Glutamatergic neuron (in vitro differentiated cells): ENCODE data around the gene TMEM154. TPM values are rescaled to one million over a fixed set of nuclear protein-coding genes. Genes with fewer than 3 reads are reported as not detected.

Source experiments
- DNase-seq: peaks from one replicate; pipeline ENCODE4 v3.0.0; 2022
- H3K27ac Mint-ChIP-seq: one replicate; pipeline ENCODE4 v1.8.0; 2020; ENCODE audit warnings: mild to moderate bottlenecking, mixed read lengths, inconsistent platforms; ENCODE audit not compliant: unreplicated experiment
- H3K27me3 Mint-ChIP-seq: one replicate; pipeline ENCODE4 v1.8.0; 2020; ENCODE audit warnings: mild to moderate bottlenecking, moderate library complexity, mixed read lengths, inconsistent platforms; ENCODE audit not compliant: unreplicated experiment
- H3K36me3 Mint-ChIP-seq: one replicate; pipeline ENCODE4 v1.8.0; 2020; ENCODE audit warnings: mild to moderate bottlenecking, mixed read lengths, inconsistent platforms; ENCODE audit not compliant: unreplicated experiment
- H3K4me1 Mint-ChIP-seq: one replicate; pipeline ENCODE4 v1.8.0; 2020; ENCODE audit warnings: mild to moderate bottlenecking, low read depth, mixed read lengths, inconsistent platforms; ENCODE audit not compliant: unreplicated experiment
- H3K4me3 Mint-ChIP-seq: one replicate; pipeline ENCODE4 v1.8.0; 2020; ENCODE audit warnings: mild to moderate bottlenecking, mixed read lengths, inconsistent platforms; ENCODE audit not compliant: unreplicated experiment
- H3K9me3 Mint-ChIP-seq: one replicate; pipeline ENCODE4 v1.8.0; 2020; ENCODE audit warnings: mild to moderate bottlenecking, moderate library complexity, mixed read lengths, inconsistent platforms; ENCODE audit not compliant: unreplicated experiment
- CTCF ChIP-seq: fragments of 200-600 bp; sonication (generic); IDR thresholded peaks from one replicate; pipeline ENCODE4 v1.5.0; 2021; ENCODE audit not compliant: partially characterized antibody, unreplicated experiment
- total RNA-seq: library from RNA; stranded (reverse); fragmentation: NEBNext Ultra II Directional; extraction: Animal tissue kit (Norgen Biotek cat#: 25700); gene quantifications from one replicate; pipeline ENCODE4 v1.2.1, GENCODE V29; 2021; ENCODE audit not compliant: unreplicated experiment

The TMEM154 gene
- total RNA-seq, 1 donor from 2014 or later = 0.22 TPM

- peaks cover 5% of the 10 kb centered on the region for H3K9me3 Mint-ChIP-seq
- no peak overlapping the region for H3K4me3 Mint-ChIP-seq
- H3K36me3 Mint-ChIP-seq = no peaks in the 10 kb centered on the region
- H3K27me3 Mint-ChIP-seq = peaks cover 2% of the 10 kb centered on the region
- H3K4me1 Mint-ChIP-seq = peaks cover under 1% of the 10 kb centered on the region
- no peak for DNase-seq
- no peak for TF ChIP-seq CTCF
- no peak overlapping the region for H3K27ac Mint-ChIP-seq
These were observed 4.8 kb upstream of the TMEM154 start for GRCh38 chr4:152684587-152684986.

- TF ChIP-seq CTCF = no peak
- Mint-ChIP-seq H3K36me3 (no peaks in the 10 kb centered on the region), H3K9me3 (peaks cover 5% of the 10 kb centered on the region), H3K27ac (no peak overlapping the region), H3K4me1 (peaks cover 5% of the 10 kb centered on the region), H3K4me3 (no peak overlapping the region), H3K27me3 (peaks cover 2% of the 10 kb centered on the region)
- no peak for DNase-seq
These were observed 4.2 kb upstream of the TMEM154 start for GRCh38 chr4:152684007-152684406.

- Mint-ChIP-seq H3K4me3 (no peak overlapping the region), H3K27me3 (peaks cover 2% of the 10 kb centered on the region), H3K4me1 (peaks cover 5% of the 10 kb centered on the region), H3K9me3 (peaks cover 5% of the 10 kb centered on the region), H3K27ac (no peak overlapping the region), H3K36me3 (no peaks in the 10 kb centered on the region)
- no peak for TF ChIP-seq CTCF
- DNase-seq = no peak
These were observed 2.5 kb upstream of the TMEM154 start for GRCh38 chr4:152682143-152682941.

GRCh38 chr4:152680988-152681603 is 1.3 kb upstream of the TMEM154 start:
- no peak for TF ChIP-seq CTCF
- peaks cover 2% of the 10 kb centered on the region for H3K27me3 Mint-ChIP-seq
- no peaks in the 10 kb centered on the region for H3K36me3 Mint-ChIP-seq
- H3K4me1 Mint-ChIP-seq = peaks cover 5% of the 10 kb centered on the region
- DNase-seq = no peak
- no peak overlapping the region for H3K27ac Mint-ChIP-seq
- no peak overlapping the region for H3K4me3 Mint-ChIP-seq
- H3K9me3 Mint-ChIP-seq = peaks cover 5% of the 10 kb centered on the region

GRCh38 chr4:152678841-152679240 is 956 bp downstream of the TMEM154 start:
- TF ChIP-seq CTCF = no peak
- no peak for DNase-seq
- Mint-ChIP-seq H3K27me3 (peaks cover 4% of the 10 kb centered on the region), H3K27ac (no peak overlapping the region), H3K4me3 (no peak overlapping the region), H3K4me1 (peaks cover 5% of the 10 kb centered on the region), H3K9me3 (peaks cover 2% of the 10 kb centered on the region), H3K36me3 (no peaks in the 10 kb centered on the region)
